ENCODE data around the gene TIMELESS.
"Not testable (repeated sequence)": the region's sequence is repeated elsewhere in the genome, so short reads cannot be mapped to it uniquely, and the experiment has no call there.

The TIMELESS gene

DNA sequence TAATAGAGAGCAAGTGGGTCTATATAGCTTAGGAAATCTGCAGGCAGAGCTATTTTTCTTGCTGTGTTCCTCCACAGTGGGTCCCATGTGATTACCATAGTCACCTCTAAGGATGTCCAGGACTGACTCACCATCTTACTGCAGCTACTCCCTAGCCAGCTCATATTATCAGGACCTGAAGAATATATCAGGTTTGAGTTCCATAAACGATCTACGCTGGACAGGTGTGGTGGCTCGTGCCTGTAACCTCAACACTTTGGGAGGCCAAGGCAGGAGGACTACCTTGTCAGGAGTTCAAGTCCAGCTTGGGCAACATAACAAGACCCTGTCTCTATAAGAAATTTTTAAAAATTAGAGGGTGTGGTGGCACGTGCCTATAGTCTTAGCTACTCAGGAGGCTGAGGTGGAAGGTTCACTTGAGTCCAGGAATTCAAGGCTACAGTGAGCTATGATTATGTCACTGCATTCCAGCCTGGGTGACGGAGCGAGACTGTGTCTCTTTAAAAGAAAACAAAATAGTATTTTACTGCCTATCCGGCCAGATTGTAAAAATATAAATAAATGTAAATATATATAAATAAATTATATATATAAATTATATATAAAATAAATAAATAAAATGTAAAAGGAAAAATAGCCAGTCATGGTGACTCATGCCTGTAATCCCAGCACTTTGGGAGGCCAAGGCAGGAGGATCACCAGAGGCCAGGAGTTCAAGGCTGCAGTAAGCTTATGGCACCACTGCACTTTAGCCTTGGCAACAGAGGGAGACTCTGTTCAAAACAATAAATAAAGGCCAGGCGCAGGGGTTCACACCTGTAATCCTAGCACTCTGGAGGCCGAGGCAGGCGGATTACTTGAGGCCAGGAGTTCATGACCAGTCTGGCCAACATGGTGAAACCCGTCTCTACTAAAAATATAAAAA lies 12.3 kb upstream of the TIMELESS start:
- DNase-seq = no peak

DNA sequence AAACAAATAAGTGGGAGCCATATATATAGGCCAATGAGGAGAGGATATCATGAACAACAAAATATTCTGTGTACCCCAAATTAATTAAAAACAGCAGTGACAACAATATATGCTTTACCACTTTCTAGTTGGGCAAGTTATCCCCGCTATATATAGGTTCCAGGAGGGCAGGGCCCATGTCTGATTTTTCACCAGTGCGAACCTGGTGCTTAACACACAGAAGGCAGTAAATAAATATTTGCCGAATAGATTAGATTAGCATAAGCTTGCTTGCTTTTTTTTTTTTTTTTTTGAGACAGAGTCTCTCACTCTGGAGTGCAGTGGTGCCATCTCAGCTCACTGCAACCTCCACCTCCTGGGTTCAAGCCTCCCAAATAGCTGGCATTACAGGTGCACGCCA lies 8.6 kb upstream of the TIMELESS start:
- DNase-seq = no peak

DNA sequence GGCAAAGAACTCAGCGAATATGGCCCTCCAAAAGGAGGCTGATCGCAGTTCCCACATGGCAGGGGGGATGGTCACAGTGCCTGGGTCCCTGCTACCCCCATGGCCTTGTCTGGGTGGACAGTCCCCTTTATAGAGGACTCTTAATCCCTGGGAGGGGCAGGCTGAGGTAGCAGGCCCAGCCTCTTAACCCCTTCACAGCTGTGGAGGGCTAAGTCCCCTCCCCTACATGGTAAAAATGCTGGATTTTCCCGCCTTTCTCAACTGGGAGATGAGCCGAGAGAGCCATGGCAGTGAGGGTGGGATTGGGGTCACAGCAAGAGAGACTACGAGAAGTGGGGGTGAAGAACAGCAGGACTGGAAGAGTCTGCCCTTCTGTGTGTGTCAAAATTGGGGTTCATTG lies 5.3 kb upstream of the TIMELESS start, which contains the start of gene MIP:
MIP (minus strand) TSS at position 101 of the 400 bp plus-strand sequence; CDS start at position 57, 44 bp downstream.
- no peak for DNase-seq

DNA sequence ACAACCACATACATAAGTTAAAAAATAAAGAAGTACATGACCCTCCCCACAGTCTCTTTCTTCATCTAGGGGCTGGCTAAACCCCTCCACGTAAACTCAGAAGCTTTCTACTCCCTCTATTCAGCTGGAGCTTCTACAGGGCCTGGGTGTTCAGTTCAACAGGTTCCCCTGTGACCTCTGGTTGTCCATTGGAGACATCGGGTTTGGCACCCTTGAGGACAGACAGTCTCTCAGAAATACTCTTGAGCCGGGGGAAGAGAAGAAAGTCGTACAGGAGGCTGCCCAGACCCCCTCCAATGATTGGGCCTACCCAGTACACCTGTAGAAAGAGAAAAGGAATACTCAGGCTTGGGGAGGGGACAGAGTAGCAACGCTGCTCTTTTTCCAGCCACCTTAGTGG lies 1.9 kb upstream of the TIMELESS start:
- no peak for DNase-seq

DNA sequence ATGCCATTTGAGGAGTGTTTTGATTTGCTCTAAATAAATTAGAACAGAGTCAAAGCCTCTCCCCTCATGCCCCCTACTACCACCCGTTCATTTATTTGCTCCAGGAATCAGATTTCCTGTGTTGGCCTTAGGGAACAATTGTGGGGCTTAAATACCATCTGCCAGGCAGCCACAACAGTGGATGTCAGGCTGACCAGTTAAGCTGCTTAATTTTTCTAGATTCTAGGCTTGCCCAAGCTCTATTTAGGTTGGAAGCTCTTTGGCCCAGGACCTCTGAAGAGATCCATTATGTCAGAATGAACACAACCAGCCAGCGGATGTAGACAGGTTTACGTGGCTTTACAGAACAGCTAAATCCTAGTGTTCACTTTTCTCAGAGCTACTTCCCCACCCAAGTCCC lies 1.0 kb upstream of the TIMELESS start:
- DNase-seq = no peak

DNA sequence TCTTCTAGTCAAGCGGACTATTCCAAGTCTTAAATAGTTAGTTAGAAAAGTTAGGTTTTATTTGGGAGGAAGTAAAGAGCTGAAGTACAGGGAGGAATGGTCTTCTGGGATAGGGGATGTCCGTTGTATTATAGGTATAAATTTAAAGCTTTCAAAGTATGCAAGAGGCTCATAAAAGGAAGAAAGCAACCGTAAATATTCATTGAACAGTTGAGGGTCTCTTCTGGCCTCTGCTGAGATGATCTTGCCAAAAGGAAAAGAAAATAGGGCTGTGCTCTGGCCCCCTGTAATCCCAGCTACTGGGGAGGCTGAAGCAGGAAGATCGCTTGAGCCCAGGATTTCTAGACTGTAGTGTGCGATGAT lies 377 bp upstream of the TIMELESS start:
- no peak for DNase-seq

DNA sequence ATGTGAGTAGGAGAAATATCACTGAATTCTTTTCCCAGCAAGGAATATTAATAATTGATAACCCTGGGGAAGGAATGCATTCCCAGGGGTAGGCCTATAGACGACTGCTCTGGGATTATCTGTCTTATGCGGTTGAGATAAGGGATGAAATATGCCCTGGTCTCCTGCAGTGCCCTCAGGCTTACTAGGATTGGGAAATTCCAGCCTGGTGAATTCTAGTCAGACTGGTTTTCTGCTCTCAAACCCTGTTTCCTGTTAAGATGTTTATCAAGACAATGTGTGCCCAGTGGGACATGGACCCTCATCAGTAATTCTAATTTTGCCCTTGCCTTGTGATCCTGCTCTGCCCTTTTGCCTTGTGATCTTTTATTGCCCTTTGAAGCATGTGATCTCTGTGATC lies 6.0 kb downstream of the TIMELESS start:
- not testable (repeated sequence) for DNase-seq

DNA sequence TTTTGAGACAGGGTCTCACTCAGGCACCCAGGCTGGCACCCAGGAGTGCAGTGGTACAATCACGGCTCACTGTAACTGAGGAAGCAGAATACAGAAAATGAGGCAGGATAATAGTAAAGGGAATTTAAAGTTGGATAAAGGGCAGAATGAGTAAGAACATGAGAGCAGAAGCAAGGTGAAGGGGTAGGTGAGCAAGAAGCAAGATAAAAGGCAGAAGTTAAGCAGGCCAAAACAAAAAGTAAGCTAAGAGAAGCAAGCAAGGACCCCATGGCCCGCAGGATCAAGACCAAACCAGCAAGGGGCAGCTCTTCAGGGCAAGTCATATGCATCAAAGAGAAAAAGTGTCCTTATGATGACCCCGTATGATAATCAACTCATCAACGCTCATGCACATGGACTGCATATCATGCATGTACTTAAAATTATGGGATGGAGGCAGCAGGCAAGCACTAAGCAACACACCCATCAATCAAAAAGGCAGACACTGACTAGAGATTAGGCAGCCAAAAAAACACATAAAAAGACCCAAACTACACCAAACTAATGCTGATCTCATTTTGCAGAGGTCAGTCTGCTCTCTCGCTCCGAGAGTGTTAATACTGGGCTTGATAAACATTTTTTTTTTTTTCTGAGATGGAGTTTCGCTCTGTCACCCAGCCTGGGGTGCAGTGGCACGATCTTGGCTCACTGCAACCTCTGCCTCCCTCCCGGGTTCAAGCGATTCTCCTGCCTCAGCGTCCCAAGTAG lies 11.6 kb downstream of the TIMELESS start:
- no peak for DNase-seq

DNA sequence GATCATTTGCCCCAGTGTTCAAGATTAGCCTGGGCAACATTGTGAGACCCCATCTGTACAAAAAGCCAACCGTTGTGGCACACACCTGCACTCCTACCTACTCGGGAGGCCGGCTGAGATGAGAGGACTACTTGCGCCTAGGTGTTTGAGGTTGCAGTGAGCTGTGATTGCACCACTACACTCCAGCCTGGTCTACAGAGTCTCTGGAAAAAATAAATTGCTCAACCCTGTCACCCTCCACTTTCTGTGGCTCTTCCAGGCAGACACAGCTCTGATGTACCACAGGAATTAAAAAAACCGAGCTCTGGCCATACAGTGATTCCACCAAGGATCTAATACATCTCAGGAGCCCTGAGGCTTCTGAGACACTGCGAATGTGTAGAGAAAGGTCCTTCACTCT lies 14.4 kb downstream of the TIMELESS start:
- no peak for DNase-seq

DNA sequence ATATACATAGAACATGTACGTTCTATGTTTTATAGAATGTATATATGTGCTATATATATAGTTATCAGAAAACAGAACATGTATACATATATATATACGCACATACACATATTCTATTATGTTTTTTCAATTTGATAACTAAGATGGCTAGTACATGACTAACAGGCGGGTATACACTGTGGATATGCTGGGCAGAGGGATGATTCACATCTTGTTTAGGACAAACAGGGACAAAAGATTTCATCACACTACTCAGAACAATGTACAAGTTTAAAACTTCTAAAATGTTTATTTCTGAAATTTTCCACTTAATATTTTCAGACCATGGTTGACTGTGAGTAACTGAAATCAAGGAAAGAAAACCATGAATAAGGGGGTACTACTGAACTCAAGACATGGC lies 17.4 kb downstream of the TIMELESS start:
- DNase-seq = no peak

DNA sequence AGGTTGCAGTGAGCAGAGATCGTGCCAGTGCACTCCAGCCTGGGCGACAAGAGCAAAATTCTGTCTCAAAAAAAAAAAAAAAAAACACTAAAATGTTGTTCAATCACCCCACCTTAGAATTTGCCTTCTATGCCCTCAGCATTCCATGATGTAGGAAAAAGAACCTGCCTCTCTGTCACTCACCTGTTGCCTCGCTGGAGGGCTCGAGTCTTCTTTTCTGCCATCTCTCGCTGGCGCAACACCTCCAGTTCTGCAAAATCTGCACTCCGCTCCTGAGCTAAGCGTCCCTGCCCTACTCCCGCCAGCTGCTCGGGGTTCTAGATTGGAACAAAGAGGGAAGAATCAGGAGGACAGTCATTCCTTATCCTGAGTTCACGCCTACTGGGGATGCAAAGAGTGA lies 17.9 kb downstream of the TIMELESS start:
- no peak for DNase-seq

DNA sequence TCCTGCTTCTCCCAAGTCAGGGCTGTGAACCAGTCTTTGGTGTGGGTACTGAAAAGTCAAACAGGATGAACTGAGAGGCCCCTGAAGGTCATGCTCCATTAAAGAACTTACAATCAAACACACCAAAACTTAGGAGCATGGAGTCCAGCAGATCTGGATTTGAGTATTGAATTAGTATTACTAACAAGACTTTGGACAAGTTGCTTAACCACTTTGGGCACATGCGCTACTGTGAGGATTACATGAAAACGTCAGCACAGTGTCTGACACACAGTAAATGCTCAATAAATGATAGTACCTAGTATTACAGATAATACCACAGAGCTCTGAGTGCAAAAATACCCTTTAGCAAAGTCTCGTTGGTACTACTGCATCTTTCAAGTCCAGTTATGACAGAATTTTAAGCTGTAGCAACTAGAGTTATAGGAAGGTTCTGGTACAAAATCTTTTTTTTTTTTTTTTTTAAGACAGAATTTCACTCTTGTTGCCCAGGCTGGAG lies 23.2 kb downstream of the TIMELESS start:
- no peak for DNase-seq

DNA sequence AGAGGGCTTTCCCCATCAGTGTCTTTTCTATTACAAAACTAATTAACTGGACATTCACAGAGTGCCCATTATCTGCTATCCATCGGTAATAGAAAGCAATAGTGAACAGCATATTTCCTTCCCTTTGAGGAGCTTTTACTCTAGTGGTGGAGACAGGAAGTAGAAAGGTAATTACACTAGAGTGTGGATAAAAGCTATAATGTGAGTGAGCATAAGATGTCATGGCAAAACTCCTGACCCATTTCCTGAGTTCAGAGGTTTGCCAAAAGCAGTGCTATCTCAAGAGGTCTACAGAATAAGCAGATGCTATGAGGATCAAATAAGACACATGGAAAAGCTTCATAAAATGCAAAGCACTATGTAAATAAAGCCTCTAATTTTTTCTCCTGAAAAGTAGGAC lies 24.0 kb downstream of the TIMELESS start:
- DNase-seq = no peak

DNA sequence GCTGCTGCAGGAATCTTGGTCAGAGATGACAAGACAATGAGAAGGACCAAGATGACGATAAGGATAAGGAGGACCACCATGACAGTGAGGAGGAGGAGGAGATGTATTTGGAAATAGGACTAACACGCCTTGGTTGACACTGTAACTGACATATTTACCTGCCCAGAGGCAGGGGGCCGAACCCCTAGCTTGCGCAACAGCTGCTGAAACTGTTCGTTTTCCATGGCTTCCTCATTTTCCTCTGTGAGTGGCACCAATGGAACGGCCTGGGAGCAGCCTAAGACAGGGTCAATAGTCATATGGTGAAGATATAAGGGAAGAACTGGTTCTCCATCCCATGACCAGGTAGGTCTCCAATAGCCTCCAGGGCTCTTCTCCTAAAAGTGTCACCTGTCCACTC lies 28.8 kb downstream of the TIMELESS start:
- DNase-seq = no peak

DNA sequence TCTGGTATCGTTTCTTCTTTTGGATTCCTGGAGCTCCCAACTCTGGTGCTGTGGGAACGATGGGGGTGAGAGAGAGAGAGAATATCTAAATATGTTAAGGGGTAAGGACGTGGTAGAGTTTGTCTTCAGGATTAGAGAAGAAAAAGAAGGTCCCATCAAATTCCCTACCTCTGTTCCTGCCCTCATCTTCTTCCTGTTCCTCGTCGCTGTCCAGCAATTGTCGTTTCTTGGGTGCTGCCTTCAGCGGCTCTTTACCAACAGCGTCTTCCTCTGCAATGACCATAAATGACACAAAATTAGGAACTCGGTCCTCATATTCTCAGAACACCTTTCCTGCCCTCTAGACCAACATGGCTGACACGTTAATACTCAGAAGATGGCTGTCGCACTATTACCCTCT lies 31.5 kb downstream of the TIMELESS start:
- no peak for DNase-seq

DNA sequence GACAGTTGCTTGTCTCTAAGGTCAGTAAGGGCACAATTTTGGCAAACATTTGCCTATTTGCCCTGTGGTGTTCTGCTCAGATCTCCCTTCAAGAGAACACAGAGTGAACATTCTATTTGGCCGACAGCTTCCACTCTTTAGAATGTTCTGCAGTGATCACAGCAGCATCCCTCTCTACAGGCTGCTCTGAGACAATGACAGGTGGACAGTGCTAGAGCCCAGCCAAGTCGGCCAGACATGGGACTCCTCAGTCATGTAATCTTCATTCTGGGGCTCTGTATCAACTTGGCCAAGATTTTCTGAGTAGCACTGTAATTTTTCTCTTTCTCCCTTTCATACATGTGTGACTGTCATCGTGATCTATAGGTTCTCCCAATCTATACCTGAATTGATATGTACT lies 34.8 kb downstream of the TIMELESS start:
- no peak for DNase-seq

DNA sequence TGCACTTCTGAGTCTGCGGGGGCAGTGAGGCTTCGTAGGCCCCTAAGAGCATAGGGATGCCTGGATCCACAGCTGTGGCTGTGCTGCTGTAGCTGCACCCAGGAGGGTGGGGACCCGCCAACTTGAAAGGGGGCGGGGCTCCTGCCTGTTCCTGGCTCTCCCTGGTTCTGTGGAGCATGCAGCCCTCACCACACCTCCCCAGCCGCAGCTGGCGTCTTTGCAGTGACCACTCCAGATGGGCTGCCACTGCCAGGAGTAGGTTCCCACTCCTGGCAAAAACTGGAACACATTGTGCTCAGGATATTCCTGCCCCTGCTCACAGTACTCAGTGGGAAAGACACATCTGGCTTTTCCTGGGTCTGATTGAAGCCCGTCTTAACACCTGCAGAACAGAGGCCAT lies 35.8 kb downstream of the TIMELESS start:
- DNase-seq = peak; percentile 29

DNA sequence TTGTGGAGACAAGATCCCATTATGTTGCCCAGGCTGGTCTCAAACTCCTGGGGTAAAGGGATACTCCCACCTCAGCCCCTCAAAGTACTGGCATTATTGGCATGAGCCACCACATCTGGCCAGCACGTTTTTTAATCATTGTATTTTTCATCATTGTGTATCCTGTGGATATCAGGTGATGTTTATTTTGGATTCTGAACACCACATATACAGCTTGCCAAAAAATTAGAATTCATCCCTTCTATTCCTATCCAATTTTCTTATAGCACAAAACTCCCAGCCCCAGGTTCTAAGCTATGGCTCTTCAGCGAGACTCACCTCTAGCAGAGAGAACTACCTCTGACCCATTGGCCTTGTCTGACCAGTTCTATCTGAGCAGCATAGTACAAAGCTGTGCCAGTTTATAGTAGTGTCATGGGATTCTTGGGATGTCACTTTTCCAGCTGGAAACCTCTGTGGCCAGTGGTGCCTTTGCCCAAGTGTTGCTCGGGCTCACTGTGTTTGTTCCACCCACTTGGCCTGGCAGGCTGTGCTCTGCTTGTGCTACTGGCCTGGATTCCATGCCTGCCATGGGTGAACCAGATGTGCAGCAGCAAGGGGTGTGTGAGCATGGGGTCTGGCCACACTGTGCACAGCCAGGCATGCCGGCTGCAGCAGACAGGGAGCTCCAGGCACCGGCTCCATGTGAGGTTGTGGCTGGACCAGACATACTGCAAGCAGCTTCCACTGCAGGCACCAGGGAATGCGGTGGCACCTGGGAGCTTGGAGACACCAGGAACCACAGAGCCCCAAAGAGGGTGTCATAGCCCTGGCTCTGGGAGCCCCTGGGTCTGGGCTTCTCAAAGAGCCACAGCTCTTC lies 37.2 kb downstream of the TIMELESS start:
- DNase-seq = no peak

DNA sequence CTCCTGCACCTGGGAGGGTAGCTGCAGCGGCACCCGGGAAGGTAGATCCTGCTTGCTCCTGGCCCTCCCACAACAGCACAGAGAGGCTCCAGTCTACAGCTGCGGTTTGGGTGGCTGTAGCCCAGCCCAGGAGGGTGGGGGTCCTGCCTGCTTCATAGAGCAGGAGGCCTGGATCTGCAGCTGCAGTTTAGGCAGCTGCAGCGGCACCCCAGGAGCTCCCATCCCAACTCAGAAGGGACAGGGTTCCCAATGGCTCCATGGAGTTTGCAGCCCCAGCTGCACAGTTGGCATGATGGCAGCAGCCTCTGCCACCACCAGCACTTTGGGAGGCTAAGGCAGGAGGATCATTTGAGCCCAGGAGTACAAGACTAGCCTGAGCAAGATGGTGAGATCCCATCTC lies 38.5 kb downstream of the TIMELESS start:
- no peak for DNase-seq

DNA sequence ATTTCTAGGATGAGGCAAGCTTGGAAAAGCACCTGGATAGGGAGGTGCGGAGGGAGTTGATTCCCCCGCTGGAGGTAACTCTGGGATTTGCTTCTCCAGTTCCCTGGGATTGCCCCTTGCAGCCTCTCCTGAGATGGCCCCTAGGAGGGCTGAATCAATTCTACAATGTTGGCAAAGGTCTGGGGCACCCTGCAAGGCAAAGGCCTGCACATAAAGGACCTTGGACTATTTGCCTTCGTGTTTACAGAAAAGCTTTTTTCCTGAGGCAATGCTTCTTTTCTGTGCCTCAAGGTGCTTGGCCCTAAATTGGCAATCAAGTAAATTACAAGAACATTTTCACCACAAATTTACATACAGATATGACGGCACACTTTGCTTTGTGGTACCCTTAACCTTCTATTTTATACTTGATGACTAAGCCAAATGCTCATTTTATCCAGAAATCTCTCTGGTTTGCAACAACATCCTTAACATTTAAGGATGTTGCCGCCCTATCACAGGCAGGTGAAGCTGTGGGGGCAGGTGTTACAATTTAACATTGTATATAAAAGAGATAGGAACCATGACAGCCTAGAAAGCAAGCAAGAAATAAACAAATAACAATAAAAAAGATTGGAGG lies 40.3 kb downstream of the TIMELESS start:
- DNase-seq = no peak

DNA sequence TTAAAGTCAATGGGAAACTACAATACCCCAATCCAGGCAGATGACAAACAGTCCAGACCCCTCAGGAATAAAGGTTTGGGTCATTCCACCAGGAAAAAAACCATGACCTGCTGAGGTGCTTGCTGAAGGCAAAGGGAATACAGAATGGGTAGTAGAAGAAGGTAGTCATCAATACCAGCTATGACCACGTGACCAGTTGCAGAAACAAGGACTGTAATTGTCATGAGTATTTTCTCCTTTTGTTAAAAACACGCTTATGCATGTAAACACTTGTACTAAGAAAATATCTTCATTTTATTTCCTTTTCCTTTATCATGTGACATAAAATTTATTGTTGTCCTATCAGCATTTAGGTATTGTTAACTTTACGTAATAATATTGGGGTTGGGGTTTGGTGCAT lies 45.0 kb downstream of the TIMELESS start:
- DNase-seq = not testable (repeated sequence)

DNA sequence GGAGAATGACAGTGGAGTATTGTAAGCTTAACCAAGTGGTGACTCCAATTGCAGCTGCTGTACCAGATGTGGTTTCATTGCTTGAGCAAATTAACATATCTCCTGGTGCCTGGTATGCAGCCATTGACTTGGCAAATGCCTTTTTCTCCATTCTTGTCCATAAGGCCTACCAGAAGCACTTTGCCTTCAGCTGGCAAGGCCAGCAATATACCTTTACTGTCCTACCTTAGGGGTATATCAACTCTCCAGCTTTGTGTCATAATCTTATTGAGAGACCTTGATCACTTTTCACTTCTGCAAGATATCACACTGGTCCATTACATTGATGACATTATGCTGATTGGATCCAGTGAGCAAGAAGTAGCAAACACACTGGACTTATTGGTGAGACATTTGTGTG lies 47.6 kb downstream of the TIMELESS start:
- not testable (repeated sequence) for DNase-seq

DNA sequence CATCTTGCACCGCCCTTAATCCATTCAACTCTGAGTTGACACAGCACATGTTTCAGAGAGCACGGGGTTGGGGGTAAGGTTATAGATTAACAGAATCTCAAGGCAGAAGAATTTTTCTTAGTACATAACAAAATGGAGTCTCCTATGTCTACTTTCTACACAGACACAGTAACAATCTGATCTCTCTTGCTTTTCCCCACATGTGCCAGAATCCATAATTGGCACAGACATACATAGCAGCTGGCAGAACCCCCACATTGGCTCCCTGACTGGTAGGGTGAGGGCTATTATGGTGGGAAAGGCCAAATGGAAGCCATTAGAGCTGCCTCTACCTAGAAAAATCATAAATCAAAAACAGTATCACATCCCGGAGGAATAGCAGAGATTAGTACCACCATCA lies 48.1 kb downstream of the TIMELESS start:
- DNase-seq = not testable (repeated sequence)
